B cell (primary cell): ENCODE data around the gene CYP26A1.

Experiments
- CTCF ChIP-seq: fragments of 200-600 bp; IDR thresholded peaks from one replicate; pipeline ENCODE4 v1.8.0; 2022; ENCODE audit warnings: antibody characterized with exemption, mild to moderate bottlenecking
- EZH2 ChIP-seq: IDR thresholded peaks from 2 replicates; pipeline ENCODE4 v1.6.1; 2012; ENCODE audit warnings: borderline replicate concordance, low read depth, mild to moderate bottlenecking, moderate library complexity, low read length; ENCODE audit not compliant: insufficient read depth, poor library complexity, severe bottlenecking

- TF ChIP-seq CTCF (no peak), EZH2 (no peak)
Observed at GRCh38 chr10:93091960-93092359, 18.3 kb downstream of the CYP26A1 start.
